Body of pancreas (tissue), 4 donors: ENCODE data around the gene CST6. TPM values are rescaled to one million over a fixed set of nuclear protein-coding genes. Genes with fewer than 3 reads are reported as not detected.

Experiments
- ATAC-seq: fragments of 150-250 bp; one replicate; pipeline ENCODE4 v1.9.1; 2016
- DNase-seq, 4 donors: peaks; one replicate each; pipeline ENCODE4 v3.0.0-alpha.2; 2019
- H3K27ac ChIP-seq, 4 donors: fragments of 200-600 bp; sonication (generic); 1 replicate in 3 of 4; 2 replicates in 1 of 4; pipeline versions ENCODE4 v1.5.1 to v1.6.1; 2016 to 2019; ENCODE audit warnings: mild to moderate bottlenecking in 1 of 4, mixed read lengths in 1 of 4, moderate library complexity in 1 of 4
- H3K27me3 ChIP-seq, 2 donors: fragments of 200-600 bp; sonication (generic); one replicate each; pipeline ENCODE4 v1.6.0; 2016; ENCODE audit warnings: mild to moderate bottlenecking in 1 of 2
- H3K36me3 ChIP-seq, 2 donors: fragments of 200-600 bp; sonication (generic); replicated peaks in 1 of 2; 2 replicates each; pipeline ENCODE4 v1.5.1; 2016; ENCODE audit warnings: low read depth in 2 of 2; ENCODE audit not compliant: insufficient read depth in 1 of 2
- H3K4me1 ChIP-seq: fragments of 200-600 bp; sonication (generic); one replicate; pipeline ENCODE4 v1.6.0; 2016
- H3K4me3 ChIP-seq, 2 donors: fragments of 200-600 bp; sonication (generic); 1 replicate in 1 of 2; 2 replicates in 1 of 2; pipeline ENCODE4 v1.5.1; 2016 to 2019
- H3K9me3 ChIP-seq, 3 donors: fragments of 200-600 bp; sonication (generic); 1 replicate in 2 of 3; 2 replicates in 1 of 3; pipeline ENCODE4 v1.5.1; 2016
- POLR2A ChIP-seq, 3 donors: fragments of 450-650 bp; IDR thresholded peaks; one replicate each; pipeline ENCODE4 v1.6.1; 2016; ENCODE audit warnings: antibody characterized with exemption in 3 of 3, mild to moderate bottlenecking in 2 of 3
- WGBS, 2 donors: methylation state at CpG; one replicate each; pipeline ENCODE4 v1.1.5; 2017; 5-methylcytosine and 5-hydroxymethylcytosine counted together
- intact Hi-C: fragments of 100-400 bp; cut with DNase I; formaldehyde crosslinking; loops from one replicate; pipeline ENCODE4 v1.15.1; 2023
- total RNA-seq, 2 donors: library from RNA; depleted of rRNA; stranded (reverse); fragments of >200 nt; gene quantifications; one replicate each; pipeline ENCODE4 v1.1.0, GENCODE V29; 2016
- TF ChIP-seq, protein P1 (sequence below), 7 experiments: fragments of 450-650 bp in 4 of 7; fragments of 200-600 bp in 3 of 7; sonication (generic) in 3 of 7; IDR thresholded peaks; one replicate each; pipeline ENCODE4 v1.5.1; 2016 to 2019; ENCODE audit warnings: antibody characterized with exemption in 7 of 7

The CST6 gene
- total RNA-seq, 2 donors from 2014 or later: not detected

DNA sequence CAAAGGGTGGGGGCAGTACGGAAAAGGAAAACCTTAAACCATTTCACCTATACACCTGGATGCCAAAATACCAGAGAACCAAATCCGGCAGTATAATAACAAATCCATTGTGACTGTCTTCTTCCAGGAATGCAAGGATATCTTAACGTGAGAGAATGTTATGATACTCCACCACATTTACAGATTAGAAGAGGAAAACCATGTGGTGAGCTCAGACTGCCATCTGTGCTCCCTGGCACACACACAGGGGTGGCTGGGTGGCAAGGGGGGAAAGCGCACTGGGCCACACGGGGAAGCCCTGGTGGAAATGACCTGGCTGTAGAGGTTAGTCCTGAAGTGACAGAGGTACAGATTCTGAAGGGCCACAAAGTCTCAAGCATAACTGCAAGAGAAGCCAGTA is 19.8 kb upstream of the CST6 start:
- ATAC-seq: no peak
- Histone ChIP-seq H3K9me3 (no peaks in the 10 kb centered on the region), H3K27me3 (no peaks in the 10 kb centered on the region), H3K36me3 (no peaks in the 10 kb centered on the region), H3K4me1 (peaks cover 5% of the 10 kb centered on the region), H3K27ac (no peak overlapping the region), H3K4me3 (no peak overlapping the region)
- intact Hi-C loops: loop anchor here (5.0 kb wide), 1 partner anchor 290 kb away; no protein-coding TSS in a partner anchor
- TF ChIP-seq, protein P1, sequence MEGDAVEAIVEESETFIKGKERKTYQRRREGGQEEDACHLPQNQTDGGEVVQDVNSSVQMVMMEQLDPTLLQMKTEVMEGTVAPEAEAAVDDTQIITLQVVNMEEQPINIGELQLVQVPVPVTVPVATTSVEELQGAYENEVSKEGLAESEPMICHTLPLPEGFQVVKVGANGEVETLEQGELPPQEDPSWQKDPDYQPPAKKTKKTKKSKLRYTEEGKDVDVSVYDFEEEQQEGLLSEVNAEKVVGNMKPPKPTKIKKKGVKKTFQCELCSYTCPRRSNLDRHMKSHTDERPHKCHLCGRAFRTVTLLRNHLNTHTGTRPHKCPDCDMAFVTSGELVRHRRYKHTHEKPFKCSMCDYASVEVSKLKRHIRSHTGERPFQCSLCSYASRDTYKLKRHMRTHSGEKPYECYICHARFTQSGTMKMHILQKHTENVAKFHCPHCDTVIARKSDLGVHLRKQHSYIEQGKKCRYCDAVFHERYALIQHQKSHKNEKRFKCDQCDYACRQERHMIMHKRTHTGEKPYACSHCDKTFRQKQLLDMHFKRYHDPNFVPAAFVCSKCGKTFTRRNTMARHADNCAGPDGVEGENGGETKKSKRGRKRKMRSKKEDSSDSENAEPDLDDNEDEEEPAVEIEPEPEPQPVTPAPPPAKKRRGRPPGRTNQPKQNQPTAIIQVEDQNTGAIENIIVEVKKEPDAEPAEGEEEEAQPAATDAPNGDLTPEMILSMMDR (IDR thresholded peaks at IDR 0.05): no peak
- no peak for TF ChIP-seq POLR2A (IDR thresholded peaks at IDR 0.05)
- no peak for DNase-seq
- WGBS, 2 donors: 67 to 75% methylated on average over 5 of the region's 5 CpGs

DNA sequence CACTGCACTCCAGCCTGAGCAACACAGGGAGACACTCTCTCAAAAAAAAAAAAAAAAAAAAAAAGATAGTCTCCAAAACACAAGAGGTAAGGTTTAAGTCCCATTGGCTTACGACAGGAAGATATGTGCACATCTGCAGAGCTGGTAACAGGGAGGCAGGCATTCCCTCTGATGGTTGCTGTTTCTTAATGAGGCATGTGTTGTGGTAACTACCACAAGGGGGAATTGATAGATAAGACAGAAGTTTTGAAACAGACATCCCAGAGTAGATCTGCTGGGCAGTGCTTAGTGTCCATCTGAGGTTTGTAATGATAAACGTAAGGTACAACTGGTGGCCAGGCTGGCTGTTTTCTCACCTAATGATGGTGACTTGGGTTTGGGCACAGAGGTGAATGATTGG is 14.5 kb upstream of the CST6 start:
- H3K27me3 ChIP-seq: no peaks in the 10 kb centered on the region
- peaks cover 10 to 27% of the 10 kb centered on the region in 2 donors for H3K36me3 ChIP-seq
- ATAC-seq (no peak), DNase-seq (no peak)
- intact Hi-C loops: no loop called here
- no peak for TF ChIP-seq POLR2A (IDR thresholded peaks at IDR 0.05)
- TF ChIP-seq, protein P1 (IDR thresholded peaks at IDR 0.05): no peak
- H3K9me3 ChIP-seq: no peaks in the 10 kb centered on the region
- H3K4me1 ChIP-seq: peaks cover 13% of the 10 kb centered on the region
- WGBS, 2 donors: 73 to 93% methylated on average over 2 of the region's 2 CpGs
- no peak overlapping the region for H3K27ac ChIP-seq
- no peak overlapping the region for H3K4me3 ChIP-seq

DNA sequence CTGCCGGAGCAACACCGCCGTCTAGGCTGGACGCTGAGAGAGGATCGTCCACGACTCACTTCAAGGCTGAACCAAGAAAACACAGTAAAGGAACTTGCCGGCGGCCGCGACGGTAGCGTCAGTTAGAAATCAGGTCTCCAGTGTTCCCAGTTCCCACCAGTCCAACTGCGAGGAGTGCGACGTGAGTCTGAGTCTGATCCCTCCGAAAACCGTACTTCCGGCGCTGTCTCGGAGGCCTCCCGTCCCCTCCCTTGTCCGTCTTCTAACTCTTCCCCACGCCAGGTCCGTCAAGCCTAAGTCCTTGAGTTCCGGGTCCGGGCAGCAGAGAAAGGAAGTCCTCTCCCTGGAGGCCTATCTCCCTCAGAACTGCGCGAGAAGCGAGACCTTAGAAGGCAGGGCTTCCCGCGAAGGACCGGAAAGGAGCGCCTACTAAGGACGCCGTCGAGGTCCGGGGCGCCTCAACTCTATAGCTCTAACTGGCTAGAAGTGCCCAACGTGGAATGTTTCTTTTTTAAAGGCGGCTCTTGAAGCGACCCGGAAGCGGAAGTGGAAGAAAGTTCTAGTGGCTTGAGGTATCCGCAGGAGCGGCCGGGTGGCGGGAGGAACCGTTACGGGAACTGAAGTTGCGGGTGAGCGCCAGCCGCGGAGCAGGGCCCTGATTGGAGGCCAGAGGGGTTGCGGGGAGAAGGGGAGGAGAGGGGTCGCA is 9.7 kb upstream of the CST6 start, which contains the start of the genes BANF1 and EIF1AD:
Gene BANF1, plus strand, starts transcription at position 562 of the 706 bp plus-strand sequence. CDS start 748 bp downstream, outside the sequence.
Gene EIF1AD, minus strand, starts transcription at position 216 of the 706 bp plus-strand sequence. CDS start 1,768 bp downstream, outside the sequence.
- Histone ChIP-seq H3K27ac (peak within 1 kb of the TSS; percentile 84 to 96 (median 90)), H3K9me3 (no peaks in the 10 kb centered on the region), H3K36me3 (peaks cover 10 to 27% of the 10 kb centered on the region in 2 donors), H3K27me3 (no peaks in the 10 kb centered on the region), H3K4me1 (peaks cover 27% of the 10 kb centered on the region), H3K4me3 (peak within 1 kb of the TSS; percentile 60 to 80)
- ATAC-seq: peak; percentile 91
- DNase-seq: peak; percentile 92 to 95 (median 92)
- 0% methylated on average over 32 to 55 of the region's 55 CpGs for WGBS, 2 donors
- intact Hi-C loops: no loop called here
- TF ChIP-seq, protein P1 (IDR thresholded peaks at IDR 0.05): peak in 1 of 7 experiments; percentile 21
- TF ChIP-seq POLR2A (IDR thresholded peaks at IDR 0.05): peak in 2 of 3 donors; percentile 67 to 74

DNA sequence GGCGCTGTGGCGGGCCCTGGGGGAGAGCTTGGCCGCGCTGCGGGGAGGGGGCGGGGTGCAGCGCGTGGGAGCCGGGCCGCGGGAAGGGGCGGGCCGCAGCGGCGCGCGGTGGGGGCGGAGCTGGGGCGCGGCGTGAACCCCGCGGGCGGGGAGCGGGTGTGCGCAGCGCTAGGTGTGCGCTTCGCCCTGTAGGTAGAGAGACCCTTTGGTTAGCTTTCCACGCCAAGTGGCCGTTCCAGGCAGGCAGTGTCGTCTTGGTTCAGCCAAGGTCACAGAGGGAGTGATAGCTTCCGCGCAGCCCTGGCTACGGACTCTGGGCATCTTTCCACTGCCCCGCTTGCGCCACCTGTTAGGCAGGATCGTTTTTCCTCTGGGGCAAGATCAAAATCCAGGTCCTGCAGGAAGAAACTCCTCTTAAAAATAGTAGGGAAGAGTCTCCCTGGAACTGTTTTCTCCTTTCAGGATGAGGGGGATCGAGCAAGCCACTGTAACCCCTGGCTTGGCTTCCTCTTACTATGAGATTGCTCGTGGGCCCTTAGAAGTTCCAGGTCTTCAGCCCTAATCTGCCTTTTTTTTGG is 9.1 kb upstream of the CST6 start:
- 0 to 1% methylated on average over 18 to 40 of the region's 40 CpGs for WGBS, 2 donors
- peaks cover 10 to 22% of the 10 kb centered on the region in 2 donors for H3K36me3 ChIP-seq
- intact Hi-C loops: no loop called here
- no peaks in the 10 kb centered on the region for H3K9me3 ChIP-seq
- H3K27me3 ChIP-seq: no peaks in the 10 kb centered on the region
- ATAC-seq (peak; percentile 72), DNase-seq (peak; percentile 79 to 86 (median 81))
- H3K27ac ChIP-seq: peak overlapping the region; percentile 84 to 96 (median 90)
- peak overlapping the region; percentile 60 to 80 for H3K4me3 ChIP-seq
- H3K4me1 ChIP-seq: peaks cover 27% of the 10 kb centered on the region
- TF ChIP-seq, protein P1 (IDR thresholded peaks at IDR 0.05): peak in 4 of 7 experiments; percentile 9 to 23 (median 17)
- TF ChIP-seq POLR2A (IDR thresholded peaks at IDR 0.05): peak in 1 of 3 donors; percentile 20
